ENCODE data around the gene PTBP2. TPM values are rescaled to one million over a fixed set of nuclear protein-coding genes. Genes with fewer than 3 reads are reported as not detected.
A peak's percentile ranks its signal among the peaks of the same experiment; 100 is the strongest.
"Not testable (repeated sequence)": the region's sequence is repeated elsewhere in the genome, so short reads cannot be mapped to it uniquely, and the experiment has no call there.

PTBP2 gene
- total RNA-seq, 1 experiment from 2014 or later = 31.1 TPM

DNA sequence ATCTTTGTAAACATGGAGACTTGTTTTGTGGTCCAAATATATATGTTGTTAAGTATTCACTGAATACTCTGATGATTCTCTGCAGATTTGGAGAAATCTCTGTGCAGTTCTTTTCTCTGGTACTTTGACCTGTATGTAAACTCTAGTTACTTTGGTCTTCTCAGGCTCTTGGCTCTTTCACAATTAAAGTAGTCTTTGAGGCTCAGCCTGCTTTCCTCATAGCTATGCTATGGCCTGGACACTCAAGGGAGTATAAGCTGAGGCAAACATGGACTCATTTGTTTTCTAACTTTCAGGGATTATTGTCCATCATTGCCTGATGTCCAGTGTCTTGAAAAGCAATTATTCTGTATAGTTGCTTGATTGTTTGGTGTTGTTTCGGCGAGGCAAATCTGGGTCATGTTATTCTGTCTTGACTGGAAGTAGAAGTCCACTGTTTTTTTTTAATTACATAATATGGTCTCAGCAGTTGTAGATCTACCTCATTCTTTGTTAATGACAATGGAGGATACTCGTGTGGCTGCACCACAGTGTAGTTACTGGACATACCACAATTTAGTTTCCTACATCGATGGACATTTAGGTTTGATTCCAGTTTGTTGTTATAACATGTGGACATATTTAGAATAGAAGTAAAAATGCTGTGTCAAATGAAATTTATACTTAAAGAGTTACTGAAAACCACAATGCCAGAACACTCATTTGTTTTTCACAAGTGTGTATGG lies 9.2 kb downstream of the PTBP2 start:
- no peak for DNase-seq (ENCODE audit: low read depth)

DNA sequence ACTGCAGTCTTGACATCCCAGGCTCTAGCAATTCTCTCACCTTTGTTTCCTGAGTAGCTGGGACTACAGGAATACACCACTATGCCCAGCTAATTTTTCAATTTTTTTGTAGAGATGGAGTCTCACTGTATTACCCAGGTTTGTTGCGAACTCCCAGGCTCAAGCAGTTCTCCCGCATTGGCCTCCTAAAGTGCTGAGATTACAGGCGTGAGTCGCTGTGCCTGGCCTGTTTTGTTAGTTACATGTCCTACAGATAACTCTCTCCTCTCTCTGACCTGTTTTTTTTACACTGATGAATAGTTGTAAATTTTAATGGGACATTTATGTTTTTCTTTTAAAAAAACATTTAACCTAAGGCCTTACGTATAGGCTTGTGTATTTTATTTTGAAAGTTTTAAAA lies 19.8 kb downstream of the PTBP2 start:
- DNase-seq (ENCODE audit: low read depth) = no peak

DNA sequence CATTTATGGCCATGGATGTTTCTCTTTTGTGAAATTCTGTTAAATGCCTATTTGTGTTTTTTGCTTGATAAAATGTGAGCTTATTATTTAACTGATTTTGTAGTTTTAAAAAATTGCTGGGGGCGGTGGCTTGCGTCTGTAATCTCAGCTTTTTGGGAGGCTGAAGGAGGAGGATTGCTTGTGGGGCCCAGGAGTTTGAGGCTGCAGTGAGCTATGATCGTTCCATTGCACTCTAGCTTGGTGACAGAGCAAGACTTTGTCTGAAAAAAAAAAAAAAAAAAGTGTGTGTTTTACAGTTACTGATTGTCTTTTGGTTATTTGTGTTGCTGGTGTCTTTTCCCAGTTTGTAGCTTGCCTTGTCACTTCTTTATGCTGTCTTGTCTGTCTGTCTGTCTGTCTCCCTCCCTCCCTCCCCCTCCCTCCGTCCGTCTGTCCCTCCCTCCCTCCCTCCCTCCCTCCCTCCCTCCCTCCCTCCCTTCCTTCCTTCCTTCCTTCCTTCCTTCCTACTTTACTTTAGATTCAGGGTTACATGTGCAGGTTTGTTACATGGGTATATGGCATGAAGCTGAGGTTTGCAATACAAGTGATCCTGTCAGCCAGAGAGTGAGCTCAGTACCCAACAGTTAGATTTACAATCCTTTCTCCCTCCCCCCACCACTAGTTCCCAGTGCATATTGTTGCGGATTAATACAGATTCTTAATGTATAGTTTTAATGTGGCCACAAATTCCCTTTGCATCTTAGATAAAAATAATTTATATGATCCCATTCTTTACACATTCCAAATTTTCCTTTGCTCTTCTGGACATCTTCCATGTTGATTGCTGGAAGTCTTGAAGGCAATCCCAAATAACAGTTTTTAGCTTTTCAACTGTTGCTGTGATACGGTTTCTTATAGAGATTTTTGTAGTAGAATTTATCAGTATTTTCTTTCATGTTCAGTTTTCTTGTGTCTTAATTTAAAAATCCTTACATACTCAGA lies 25.1 kb downstream of the PTBP2 start:
- no peak for DNase-seq (ENCODE audit: low read depth)

DNA sequence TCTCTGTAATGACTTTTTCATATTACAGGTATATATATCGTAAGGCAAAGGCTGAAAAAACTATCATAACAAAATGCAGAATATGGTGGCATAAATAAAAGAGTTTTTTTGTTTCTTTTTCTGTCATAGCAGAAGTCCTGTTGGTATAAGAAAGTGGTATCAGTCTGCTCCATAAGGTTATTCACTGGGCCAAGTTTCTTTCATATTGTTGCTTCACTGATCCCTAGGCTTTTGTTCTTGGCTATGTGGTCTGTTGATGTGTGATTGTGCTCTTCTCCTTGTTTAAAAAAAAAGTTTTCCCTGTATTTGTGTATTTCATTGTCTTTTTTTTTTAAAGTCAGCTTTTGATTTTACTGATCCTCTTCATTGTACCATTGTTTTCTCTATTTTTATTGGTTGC lies 26.0 kb downstream of the PTBP2 start:
- no peak for DNase-seq (ENCODE audit: low read depth)

DNA sequence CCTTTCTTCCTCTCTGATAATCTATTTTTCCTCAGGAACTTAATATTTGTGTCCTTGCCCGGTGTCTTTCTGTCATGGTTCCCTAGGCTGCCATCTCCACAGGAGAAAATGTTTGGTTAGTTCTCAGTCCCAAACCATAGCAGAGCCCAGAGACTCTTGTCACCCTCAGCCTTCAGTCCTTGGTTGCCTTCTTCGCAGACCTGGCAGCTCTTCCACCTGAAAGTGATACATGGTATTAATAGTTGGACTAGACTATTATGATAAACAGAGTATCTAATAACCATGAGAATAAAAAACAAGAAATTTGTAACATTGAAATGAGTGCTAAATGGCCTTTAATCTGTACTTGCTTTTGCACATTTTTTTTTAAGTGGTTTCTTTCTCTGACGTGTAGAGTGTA lies 26.5 kb downstream of the PTBP2 start:
- no peak for DNase-seq (ENCODE audit: low read depth)

DNA sequence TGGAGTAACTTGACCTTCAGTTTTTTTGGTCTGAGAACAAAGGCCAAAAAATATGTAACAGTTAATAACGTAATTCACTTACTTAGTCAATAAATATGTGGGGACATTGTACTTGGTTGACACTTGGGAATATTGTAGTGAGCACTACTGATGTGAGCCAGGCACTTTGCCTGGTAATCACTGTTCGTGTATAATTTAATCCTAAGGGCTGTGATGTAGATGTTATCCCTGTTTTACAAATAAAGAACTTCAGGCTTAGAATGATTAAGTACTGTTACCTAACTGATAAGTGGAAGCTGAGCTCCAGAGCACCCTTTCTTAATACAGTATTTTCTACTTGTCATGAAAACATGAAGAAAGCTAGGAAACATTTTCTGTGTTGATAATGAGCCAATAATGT lies 28.0 kb downstream of the PTBP2 start:
- DNase-seq (ENCODE audit: low read depth) = no peak

DNA sequence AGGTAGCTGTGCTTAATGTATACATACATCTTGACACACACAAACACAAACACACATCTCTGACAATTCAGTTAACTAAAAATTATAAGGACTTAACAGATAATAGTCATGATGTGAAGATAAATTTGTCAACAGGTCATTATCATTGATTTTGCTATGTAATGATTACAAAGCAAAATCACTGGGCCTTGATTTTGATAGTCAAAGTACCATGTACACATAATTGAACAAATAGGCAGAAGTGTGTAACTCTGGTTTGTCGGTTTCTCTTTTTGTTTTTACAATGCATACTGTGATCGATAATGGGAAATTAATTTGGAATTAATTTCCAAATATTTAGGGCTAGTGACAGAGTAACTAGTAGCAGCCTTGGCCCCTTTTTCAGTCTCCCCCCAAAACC lies 30.8 kb downstream of the PTBP2 start:
- DNase-seq (ENCODE audit: low read depth) = no peak

DNA sequence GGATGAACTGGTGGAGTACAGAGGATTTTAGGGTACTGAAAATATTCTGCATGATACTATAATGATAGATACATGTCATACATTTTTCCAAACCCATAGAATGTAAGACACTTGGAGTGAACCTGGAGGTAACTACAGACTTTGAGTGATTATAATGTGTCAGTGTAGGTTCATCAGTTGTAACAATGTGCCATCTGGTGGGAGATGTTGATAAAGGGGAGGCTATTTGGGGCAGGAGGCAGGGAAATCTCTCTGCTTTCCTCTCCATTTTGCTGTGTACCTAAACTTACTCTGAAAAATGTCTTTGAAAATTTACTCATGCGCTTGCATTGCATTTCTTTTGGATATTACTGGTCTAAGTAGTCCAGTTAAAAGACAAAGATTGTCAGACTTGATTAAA lies 35.2 kb downstream of the PTBP2 start:
- peak; percentile 10 for DNase-seq (ENCODE audit: low read depth)

DNA sequence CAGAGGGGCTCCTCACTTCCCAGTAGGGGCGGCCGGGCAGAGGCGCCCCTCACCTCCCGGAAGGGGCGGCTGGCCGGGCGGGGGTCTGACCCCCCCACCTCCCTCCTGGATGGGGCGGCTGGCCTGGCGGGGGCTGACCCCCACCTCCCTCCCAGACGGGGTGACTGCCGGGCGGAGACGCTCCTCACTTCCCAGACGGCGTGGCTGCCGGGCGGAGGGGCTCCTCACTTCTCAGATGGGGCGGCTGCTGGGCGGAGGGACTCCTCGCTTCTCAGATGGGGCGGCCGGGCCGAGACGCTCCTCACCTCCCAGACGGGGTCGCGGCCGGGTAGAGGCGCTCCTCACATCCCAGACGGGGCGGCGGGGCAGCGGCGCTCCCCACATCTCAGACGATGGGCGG lies 41.0 kb downstream of the PTBP2 start:
- not testable (repeated sequence) for DNase-seq (ENCODE audit: low read depth)

DNA sequence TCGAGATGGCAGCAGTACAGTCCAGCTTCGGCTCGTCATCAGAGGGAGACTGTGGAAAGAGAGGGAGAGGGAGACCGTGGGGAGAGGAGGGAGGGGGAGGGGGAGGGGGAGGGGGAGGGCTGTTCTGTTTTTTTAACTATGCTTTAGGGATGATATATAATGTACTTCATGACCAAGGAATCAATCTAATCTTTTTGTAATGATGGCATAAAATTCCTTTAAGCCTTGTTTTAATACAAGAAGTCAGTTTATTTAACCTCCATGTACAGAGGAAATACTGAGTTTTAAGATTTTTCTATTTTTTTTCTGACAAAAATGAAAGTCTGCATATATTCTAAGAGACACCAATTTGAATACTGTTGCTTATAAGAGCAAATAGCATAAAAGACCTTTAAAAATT lies 41.9 kb downstream of the PTBP2 start:
- DNase-seq (ENCODE audit: low read depth) = no peak

DNA sequence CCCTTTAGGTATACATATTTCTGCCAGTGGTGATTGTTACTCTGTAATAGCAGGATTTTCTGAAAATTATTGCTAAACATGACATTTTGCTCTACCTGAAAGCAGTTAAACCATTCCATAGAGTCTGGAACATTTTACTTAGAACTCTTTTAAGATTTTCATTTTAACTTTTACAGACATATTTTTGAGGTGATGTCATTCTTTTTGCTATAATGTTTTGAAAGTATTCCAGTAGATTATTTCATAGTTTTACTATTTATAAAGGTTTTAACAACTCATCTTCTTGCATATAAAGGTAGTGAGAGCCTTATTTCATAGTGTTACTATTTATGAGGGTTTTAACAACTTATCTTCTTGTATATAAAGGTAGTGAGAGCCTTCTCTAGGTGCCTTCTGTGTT lies 42.9 kb downstream of the PTBP2 start:
- no peak for DNase-seq (ENCODE audit: low read depth)

DNA sequence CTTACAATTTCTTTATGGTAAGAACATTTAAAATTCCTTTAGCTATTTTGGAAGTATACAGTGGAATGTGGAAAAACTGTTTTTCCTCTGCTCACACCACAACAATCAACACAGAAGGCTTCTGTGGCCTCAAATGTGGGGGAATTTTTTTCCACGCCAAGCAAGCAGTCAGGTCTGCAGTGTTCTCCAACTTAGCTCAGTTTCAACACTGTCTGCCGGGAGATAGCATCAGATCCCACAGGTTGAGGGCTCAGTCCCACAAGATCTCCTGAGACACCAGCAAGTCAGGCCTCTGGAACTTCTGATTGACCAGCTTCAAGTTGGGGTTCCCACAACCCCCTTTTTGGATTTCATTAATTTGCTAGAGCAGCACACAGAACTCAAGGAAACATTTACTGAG lies 50.3 kb downstream of the PTBP2 start:
- no peak for DNase-seq (ENCODE audit: low read depth)

DNA sequence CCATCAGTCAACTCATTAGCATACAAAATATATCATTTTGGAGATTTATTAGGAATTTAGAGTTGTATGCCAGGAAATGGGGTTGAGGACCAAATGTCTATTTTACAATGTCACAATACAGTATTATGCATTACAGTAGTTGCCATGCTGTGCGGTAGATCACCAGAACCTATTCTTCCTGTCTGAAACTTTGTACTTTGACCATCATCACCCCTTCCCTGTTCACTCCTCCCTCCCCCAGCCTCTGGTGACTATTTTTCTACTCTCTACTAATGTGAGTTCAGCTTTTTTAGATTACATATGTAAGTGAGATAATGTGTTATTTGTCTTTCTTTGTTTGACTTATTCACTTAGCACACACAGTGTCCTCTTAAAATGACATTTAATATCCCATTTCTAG lies 50.8 kb downstream of the PTBP2 start:
- no peak for DNase-seq (ENCODE audit: low read depth)

DNA sequence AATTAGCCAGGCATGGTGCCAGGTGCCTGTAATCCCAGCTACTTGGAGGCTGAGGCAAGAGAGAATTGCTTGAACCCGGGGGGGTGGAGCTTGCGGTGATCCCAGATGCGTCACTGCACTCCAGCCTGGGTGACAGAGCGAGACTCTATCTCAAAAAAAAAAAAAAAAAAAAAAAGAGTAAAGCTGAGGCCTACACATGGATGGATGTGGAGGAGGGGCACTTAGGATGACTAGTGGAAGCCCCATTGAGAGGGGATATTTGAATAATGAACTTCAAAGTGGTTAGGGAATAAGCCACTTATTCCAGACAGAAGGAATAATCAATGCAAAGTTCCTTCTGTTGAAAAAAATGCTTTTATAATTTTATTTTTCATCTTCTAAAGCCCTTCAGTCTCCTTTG lies 51.4 kb downstream of the PTBP2 start:
- no peak for DNase-seq (ENCODE audit: low read depth)

DNA sequence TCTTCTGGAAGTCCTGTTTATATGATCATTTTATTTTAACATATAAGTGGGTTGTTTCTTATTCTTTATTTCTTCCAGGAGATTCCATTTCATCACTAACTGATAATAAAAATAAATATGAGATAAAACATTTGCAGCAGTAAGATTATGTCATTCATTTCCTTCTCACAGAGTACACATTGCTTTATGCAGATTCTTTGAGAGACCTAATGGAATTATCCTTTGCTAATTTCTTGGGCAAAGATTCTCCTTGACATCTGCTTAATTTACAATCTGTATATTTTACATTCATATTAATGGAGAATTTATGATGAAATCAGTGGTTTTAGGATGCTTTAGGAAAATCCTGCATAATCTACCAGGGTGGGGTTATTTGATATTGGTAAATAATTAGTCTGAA lies 60.6 kb downstream of the PTBP2 start:
- DNase-seq (ENCODE audit: low read depth) = no peak

DNA sequence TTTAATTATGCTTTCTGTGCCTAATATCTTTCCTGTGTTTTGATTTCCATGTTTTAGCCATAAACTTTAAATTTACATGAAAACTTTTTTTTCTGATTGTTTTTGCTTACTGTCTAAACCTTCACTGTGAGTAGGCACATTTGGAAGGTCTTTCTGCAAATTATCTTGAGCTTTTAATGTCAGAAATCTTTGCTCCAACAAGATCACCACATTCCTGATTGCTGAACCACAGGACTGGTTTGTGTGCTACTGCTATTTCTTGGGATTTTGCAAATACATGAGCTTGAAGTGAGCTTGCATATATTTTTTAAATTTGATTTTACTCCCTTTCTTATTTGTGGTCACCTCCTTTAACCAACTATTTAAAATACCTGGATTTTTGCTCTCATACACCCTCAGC lies 61.3 kb downstream of the PTBP2 start:
- no peak for DNase-seq (ENCODE audit: low read depth)

DNA sequence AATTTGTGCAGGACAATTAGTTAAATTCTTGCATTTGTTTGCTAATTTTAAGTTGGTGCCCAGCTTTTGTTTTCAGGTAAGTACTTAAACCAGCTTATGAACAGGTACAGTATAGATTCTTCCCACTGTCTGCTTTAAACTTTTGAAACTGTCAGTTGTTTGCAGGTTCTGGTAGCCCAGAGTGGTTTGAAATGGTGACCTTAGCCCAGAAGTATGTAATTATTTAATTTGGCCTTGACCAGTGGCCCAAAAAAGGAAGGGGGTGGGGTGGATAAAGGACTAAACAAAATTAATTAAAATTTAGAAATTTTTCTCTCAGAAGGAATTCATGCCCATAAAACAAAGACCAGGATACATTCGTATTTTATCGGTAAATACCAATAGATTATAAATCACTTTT lies 69.0 kb downstream of the PTBP2 start:
- DNase-seq (ENCODE audit: low read depth) = no peak

DNA sequence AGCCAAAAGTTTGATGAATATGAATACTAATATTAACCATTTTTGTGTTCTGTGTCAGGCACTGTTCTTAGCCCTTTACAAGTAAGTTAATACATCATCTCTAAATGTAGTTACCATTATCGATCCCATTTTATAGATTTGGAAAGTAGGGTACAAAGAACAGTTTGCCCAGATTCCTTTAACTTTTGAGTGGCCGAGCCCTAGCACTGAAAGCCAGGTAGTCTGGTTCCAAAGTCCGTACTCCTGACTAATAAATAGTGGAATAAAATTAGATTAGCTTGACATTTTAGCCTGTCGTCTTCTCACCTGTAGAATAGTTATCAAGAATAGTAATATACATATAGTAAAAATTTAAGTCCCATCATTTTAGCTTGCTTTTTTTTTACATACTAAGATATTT lies 70.6 kb downstream of the PTBP2 start:
- no peak for DNase-seq (ENCODE audit: low read depth)

DNA sequence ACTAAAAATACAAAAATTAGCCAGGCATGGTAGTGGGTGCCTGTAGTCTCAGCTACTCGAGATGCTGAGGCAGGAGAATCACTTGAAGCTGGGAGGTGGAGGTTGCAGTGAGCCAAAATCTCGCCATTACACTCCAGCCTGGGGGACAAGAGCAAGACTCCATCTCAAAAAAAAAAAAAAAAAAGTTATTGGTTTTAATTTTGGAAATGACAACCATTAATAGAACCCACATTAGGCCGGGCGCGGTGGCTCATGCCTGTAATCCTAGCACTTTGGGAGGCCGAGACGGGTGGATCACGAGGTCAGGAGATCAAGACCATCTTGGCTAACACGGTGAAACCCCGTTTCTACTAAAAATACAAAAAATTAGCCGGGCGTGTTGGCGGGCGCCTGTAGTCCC lies 80.1 kb downstream of the PTBP2 start:
- not testable (repeated sequence) for DNase-seq (ENCODE audit: low read depth)

DNA sequence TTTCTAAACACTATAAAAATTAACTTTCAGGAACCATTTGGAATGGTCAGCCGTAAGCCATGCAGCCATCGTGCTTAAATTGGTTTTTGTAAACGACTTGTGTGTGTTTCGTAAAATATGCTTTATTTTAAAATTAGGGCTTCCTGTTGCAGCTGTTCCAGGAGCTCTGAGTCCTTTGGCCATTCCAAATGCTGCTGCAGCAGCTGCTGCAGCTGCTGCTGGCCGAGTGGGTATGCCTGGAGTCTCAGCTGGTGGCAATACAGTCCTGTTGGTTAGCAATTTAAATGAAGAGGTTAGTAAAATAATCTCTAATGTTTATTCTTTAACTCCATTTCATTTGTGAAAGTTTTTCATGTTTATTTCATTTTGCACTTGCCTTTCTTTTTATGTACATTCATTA lies 83.1 kb downstream of the PTBP2 start:
- no peak for DNase-seq (ENCODE audit: low read depth)

DNA sequence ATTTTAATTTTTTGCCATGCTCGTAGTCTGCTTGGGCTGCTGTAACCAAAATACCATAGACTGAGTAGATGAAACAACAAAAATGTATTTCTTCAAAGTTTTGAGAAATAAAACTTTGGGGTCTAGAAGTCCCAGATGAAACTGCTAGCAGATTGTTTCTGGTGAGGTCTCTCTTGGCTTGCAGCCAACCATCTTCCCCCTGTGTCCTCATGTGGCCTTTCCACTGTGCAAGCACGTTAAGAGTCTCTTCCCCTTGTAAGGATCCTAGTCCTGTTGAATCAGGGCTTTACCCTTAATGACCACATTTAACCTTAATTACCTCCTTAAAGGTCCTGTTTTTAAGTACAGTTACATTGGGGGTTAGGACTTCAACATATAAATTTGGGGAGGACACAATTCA lies 86.6 kb downstream of the PTBP2 start:
- no peak for DNase-seq (ENCODE audit: low read depth)

DNA sequence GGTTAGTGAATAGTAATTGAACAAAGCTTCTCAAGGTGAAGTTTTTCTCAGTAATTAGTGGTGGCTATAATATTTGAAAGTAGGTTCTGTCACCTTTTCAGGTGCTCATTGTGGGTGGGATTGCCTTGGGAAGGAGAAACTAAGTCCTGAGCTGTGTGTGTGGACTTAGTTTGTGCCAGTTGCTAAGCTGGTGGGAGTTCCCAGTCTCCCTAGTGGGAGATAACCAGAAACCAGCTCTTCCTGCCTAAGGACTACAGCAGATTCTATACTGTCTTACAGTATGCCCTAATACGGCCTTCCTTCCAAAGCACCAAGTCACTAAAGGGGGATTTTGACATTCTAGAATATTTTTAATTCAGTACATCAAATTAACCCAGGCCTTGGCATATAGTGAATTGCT lies 94.3 kb downstream of the PTBP2 start:
- no peak for DNase-seq (ENCODE audit: low read depth)

DNA sequence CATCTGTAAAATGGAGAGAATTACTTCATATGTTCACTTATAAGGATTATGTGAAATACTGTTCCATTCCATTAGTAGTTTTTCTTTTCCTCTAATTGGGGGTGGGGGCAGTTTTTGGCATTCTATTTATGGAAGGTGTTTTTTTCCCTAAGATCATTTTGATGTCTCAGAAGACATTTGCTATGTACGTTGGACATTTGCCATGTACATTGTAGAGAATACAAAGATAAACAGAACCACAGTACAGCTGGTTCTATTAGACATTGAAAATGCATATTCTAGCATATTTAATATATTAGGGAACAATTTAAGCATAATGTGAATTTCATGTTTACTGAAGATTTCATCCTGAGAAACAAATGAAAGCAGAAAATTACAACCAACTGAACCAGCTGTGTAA lies 98.5 kb downstream of the PTBP2 start:
- no peak for DNase-seq (ENCODE audit: low read depth)

Measured in RPMI7951 (cell line).